ENCODE data around the gene ZNF335.

GRCh38 chr20:45905505-45906079 is 66.4 kb downstream of the ZNF335 start:
- TF ChIP-seq, protein P1, sequence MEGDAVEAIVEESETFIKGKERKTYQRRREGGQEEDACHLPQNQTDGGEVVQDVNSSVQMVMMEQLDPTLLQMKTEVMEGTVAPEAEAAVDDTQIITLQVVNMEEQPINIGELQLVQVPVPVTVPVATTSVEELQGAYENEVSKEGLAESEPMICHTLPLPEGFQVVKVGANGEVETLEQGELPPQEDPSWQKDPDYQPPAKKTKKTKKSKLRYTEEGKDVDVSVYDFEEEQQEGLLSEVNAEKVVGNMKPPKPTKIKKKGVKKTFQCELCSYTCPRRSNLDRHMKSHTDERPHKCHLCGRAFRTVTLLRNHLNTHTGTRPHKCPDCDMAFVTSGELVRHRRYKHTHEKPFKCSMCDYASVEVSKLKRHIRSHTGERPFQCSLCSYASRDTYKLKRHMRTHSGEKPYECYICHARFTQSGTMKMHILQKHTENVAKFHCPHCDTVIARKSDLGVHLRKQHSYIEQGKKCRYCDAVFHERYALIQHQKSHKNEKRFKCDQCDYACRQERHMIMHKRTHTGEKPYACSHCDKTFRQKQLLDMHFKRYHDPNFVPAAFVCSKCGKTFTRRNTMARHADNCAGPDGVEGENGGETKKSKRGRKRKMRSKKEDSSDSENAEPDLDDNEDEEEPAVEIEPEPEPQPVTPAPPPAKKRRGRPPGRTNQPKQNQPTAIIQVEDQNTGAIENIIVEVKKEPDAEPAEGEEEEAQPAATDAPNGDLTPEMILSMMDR (IDR thresholded peaks at IDR 0.05) = no peak
- no peak for TF ChIP-seq POLR2A (IDR thresholded peaks at IDR 0.05)
